HG03521 (cell line): Measurements from ENCODE around the gene MUC20.

Experiments used
- ATAC-seq: cut with Tn5 transposase; IDR thresholded peaks from one replicate; pipeline ENCODE4 v1.9.1; 2021; ENCODE audit warnings: mild to moderate bottlenecking, moderate library complexity; ENCODE audit not compliant: unreplicated experiment

The MUC20 gene

DNA sequence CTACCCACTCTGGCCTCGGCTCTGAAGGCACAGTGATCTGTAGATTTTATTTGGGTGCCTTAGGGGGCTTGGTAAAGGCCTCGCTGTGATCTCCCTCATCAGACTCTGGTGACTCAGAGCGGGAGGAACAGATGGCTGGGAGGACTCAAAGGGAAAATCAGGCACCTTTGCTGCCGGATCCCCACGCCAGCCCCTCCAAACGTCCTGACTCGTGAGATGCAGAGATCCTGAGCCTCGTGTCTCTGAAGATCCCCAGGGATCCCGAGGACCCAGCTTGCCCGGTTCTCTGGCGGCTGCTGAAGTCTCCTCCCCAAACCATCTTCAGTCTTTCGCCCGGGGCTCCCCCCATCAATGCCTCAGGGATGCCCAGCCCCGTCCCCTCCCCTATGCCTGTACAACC, 32.8 kb downstream of the MUC20 start:
- ATAC-seq = no peak

DNA sequence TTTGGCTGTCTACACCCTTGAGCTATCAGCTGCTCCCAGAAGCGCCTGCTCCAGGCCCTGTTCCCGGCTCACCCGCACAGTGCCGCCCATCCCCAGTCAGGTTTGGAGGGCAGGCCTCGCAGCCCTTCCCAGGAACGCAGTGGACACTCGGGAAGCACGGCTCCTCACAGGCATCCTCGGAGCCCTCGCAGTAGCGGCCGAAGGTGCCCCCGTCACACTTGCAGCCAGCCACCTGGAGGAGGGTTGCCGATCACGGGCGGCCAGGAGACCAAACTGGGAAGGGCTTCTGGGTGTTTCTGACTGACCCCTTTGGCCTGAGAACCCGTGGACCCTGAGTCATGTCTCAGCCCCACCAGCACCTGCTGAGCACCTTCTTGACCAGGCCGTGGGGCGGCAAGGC, 33.4 kb downstream of the MUC20 start:
- no peak for ATAC-seq

DNA sequence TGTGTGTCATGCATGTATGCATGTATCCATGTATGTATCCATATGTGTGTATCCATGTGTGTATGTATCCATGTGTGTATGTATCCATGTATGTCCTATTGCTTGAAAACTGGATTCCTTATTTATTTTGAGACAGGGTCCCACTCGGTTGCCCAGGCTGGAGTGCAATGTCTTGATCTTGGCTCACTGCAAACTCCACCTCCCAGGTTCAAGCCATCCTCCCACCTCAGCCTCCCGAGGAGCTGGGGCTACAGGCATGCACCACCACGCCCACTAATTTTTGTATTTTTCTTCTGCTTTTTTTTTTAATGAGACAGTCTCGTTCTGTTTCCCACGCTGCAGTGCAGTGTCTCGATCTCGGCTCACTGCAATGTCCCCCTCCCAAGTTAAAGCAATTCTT, 34.1 kb downstream of the MUC20 start:
- ATAC-seq = no peak

GRCh38 chr3:195755391-195755790, 34.6 kb downstream of the MUC20 start:
- no peak for ATAC-seq

DNA sequence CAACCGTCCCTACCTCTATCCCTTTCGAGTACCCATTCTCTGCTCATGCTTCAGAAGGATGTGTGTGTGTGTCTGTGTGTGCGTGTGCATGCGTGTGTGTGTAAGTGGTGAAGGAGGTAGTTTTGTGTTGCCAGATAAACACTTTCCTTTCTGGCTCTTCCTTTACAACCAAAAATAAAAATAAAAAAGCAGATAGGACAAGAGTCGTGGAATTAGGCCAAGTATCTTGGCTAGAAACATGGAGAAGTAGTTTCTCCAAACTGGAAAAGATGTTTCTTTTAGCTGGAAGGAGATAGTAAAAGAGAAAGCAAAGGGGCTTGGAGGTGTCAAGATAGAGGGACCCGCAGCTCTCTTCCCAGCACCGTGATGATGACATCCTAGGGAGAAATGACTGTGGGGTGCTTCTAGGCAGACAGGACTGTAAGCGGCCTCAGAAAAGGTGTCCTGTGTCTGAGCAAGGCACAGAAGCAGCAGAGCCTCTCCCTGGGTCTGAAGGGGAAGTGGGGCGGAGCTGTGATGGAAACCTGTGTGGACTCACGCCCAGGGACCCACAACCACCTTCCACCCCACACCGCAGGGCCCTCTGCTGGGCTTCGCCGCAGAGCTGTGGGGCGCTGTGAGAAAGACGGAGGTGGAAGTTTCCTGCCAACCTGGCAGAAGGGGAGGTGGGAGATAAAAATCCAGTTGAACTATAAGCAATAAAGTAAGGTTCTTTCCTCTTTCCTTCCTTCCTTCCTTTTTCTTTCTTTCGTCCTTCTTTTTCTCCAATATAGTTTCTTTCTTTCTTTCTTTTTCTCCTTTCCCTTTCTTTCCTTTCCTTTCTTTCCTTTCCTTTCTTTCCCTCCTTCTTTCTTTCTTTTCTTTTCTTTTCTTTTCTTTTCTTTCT, 35.3 kb downstream of the MUC20 start:
- ATAC-seq = no peak

DNA sequence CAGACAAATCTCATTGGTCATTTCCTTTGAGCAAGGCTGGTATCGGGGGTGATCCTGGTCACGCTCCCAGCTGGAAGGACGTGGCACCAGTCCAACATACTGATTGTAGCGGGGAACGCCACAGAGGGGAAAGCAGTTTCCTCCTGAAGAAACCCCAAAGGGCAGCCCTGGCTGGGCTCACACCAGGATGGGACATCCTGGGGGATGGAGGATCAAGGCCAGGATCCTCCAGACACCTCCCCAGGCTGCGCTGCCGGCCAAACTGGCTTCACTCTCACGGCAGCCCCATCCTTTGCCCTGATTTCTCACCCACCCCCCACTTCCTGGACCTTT, 36.6 kb downstream of the MUC20 start:
- ATAC-seq = no peak

DNA sequence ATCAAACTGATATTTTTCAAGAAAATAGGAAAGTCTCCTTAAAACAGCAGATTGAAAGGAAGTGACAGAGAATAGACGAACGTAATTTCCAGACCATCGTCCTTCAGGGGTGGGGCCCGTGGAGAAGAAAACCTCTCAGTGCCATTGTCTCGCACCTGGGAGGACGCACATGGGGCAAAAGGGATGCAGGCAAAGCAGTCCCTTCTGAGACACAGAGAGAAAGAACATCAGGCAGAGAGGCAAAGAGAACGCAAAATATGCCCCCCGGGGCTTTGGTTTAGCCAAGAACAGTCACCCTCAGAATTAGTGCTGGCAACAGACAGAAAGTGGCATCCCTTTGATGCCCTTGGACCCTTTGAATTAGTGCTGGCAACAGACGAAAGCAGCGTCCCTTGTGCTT, 37.0 kb downstream of the MUC20 start:
- ATAC-seq = no peak

DNA sequence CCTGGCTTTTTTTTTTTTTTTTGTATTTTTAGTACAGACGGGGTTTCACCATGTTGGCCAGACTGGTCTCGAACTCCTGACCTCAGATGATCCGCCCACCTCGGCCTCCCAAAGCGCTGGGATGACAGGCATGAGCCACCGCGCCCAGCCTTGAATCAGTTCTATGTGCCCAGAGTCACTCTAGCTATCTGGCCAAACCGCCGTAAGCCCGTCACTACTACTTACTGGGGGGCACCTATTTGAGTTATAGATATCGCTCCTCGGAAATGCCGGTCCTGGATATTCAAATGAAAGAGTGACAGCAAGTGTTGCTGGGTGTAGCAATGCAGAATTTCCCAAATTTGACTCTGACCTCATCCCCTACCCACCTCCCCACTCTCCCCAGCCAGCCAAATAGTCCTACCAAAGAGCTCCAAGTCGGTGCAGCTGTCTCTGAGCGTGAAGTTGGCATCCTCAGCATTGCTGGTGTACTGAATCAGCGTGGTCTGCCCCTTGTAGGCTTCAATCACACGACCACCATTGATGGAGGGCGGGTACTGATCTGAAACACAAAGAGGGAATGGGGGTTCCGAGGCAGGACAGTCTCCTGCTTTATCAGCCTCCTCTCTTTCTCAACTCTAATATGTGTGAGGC, 38.1 kb downstream of the MUC20 start:
- no peak for ATAC-seq

DNA sequence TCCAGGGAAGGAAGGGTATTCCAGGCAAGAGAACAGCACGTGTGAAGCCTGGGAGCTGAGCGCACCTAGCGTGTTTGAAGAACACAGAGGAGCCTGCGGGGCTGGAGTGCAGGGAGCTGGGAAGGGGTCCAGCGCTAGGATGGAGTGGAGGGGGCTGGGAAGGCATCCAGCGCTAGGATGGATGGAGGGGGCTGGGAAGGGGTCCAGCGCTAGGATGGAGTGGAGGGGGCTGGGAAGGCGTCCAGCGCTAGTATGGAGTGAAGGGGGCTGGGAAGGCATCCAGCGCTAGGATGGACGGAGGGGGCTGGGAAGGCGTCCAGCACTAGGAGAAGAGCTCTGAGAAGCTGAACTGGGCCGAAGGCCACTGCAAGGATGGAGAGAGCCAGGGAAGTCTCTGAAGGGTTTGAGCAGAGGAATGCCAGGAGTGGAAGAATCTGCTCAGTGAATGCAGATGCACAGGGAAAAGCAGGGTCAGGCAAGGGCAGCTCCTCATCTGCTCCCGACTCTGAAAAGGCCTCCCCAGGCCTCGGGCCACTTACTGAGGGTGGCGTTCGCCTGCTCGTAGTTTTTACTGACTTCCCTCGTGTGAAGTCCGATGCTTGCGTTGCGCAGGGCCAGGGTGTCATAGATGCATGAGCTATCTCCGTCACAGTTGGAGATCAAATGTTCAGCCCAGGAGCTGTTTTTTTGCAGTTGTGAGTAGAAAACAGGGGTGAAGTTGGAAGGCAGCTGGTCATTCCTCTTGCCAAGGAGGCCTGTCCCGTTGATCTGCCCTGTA, 39.8 kb downstream of the MUC20 start:
- ATAC-seq = no peak

GRCh38 chr3:195761123-195761566, 40.4 kb downstream of the MUC20 start:
- no peak for ATAC-seq

- no peak for ATAC-seq
These were observed 40.9 kb downstream of the MUC20 start for GRCh38 chr3:195761567-195762248.

GRCh38 chr3:195762249-195762585, 41.4 kb downstream of the MUC20 start:
- no peak for ATAC-seq

DNA sequence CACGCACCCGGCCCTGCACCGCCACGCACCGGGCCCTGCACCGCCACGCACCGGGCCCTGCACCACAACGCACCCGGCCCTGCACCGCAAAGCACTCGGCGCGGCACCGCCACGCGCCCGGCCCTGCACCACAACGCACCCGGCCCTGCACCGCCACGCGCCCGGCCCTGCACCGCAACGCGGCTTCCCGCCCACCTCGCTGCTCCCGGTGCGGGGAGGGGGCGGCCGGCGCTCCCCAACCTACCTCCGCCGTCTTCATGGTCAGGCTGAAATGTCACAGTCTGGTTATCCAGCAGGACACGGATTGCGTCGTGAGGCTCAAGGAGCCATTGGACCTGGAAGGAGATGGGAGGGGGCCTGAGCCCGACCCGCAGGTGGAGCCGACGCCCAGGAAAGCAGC, 41.8 kb downstream of the MUC20 start:
- no peak for ATAC-seq

DNA sequence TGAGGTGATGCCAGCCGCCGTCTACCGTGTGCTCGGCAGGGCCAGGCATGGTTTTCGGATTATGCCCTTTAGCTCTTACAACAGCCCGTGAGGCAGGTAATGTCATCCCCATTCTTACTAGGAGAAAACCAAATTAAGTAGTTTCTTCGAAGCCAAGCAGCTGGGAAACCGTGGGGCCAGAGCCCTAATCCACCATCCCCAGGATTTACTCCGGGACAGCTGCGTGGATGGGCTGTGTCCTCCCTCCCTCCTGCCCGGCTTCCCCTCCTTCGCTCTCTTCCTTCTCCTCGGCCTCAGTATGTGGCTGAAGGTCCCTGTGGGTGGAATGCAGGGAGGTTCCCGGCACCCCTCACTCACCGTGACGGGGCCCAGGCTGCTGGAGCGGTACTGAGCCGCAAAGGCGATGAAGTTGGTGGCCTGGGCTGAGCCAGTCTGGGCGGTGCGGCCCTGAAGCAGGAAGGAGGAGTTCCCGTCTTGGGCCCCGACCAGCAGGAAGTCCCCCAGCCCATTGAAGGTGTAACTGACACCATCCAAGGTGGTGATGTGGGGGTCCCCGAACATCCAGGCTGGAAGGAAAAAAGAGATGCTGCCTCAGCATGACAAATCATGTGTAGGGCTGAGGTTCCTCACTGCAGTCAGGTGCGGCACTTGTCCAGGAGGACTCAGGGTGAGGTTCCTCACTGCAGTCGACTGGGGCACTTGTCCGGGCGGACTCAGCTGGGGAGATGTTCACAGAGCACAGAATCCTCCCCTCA, 42.5 kb downstream of the MUC20 start:
- no peak for ATAC-seq

GRCh38 chr3:195763843-195764825, 43.4 kb downstream of the MUC20 start:
- no peak for ATAC-seq

GRCh38 chr3:195764961-195765706, 44.4 kb downstream of the MUC20 start:
- ATAC-seq = no peak

GRCh38 chr3:195766671-195767070, 45.9 kb downstream of the MUC20 start:
- ATAC-seq = no peak

GRCh38 chr3:195767792-195768191, 47.0 kb downstream of the MUC20 start:
- ATAC-seq = no peak

DNA sequence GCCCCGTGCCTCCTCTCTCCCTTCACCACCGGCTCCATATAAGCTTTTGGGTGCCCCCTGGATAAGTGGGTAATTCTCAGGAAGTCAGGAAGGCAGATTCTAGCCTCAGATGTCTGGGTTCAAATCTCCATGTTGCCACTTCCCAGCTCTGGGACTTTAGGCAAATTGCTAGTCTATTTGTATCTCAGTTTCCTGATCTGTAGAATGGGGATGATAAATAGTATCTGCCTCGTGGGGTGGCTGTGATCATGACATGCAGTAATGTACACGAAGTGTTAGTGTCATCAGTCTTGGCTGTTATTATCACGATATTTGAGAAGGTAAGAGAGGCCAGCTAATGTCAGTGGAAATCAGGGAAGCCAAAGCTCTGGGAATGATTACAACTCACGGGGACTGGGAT, 47.6 kb downstream of the MUC20 start:
- ATAC-seq = no peak
